Measurements from ENCODE around the gene RTL3.

RTL3 gene, protein sequence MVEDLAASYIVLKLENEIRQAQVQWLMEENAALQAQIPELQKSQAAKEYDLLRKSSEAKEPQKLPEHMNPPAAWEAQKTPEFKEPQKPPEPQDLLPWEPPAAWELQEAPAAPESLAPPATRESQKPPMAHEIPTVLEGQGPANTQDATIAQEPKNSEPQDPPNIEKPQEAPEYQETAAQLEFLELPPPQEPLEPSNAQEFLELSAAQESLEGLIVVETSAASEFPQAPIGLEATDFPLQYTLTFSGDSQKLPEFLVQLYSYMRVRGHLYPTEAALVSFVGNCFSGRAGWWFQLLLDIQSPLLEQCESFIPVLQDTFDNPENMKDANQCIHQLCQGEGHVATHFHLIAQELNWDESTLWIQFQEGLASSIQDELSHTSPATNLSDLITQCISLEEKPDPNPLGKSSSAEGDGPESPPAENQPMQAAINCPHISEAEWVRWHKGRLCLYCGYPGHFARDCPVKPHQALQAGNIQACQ

GRCh38 chrX:78658845-78659744 lies at the start of gene RTL3:
Gene RTL3, minus strand, starts transcription at chrX:78659328. Its CDS starts 908 bp downstream, at chrX:78658420.
- ChIA-PET POLR2A (no interaction called here), CTCF (interaction anchor here (1.0 kb wide), 1 partner anchor 10 kb away, joined by 3 read pairs; no protein-coding TSS in a partner anchor)
- DNase-seq (ENCODE audit: extremely low spot score), result no peak
- TF ChIP-seq, protein P1, sequence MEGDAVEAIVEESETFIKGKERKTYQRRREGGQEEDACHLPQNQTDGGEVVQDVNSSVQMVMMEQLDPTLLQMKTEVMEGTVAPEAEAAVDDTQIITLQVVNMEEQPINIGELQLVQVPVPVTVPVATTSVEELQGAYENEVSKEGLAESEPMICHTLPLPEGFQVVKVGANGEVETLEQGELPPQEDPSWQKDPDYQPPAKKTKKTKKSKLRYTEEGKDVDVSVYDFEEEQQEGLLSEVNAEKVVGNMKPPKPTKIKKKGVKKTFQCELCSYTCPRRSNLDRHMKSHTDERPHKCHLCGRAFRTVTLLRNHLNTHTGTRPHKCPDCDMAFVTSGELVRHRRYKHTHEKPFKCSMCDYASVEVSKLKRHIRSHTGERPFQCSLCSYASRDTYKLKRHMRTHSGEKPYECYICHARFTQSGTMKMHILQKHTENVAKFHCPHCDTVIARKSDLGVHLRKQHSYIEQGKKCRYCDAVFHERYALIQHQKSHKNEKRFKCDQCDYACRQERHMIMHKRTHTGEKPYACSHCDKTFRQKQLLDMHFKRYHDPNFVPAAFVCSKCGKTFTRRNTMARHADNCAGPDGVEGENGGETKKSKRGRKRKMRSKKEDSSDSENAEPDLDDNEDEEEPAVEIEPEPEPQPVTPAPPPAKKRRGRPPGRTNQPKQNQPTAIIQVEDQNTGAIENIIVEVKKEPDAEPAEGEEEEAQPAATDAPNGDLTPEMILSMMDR (IDR thresholded peaks at IDR 0.05; ENCODE audit: control extremely low read depth, extremely low read depth, low read depth, missing control alignments), result no peak

- DNase-seq (ENCODE audit: extremely low spot score), result no peak
- ChIA-PET POLR2A (no interaction called here), CTCF (interaction anchor here (0.9 to 1.7 kb wide), 2 partner anchors 20 to 145 kb away, joined by 3 to 4 read pairs; no protein-coding TSS in a partner anchor)
- TF ChIP-seq, protein P1 (IDR thresholded peaks at IDR 0.05; ENCODE audit: control extremely low read depth, extremely low read depth, low read depth, missing control alignments), result no peak
Measured at GRCh38 chrX:78708816-78709215, 49.7 kb upstream of the RTL3 start.

- TF ChIP-seq, protein P1 (IDR thresholded peaks at IDR 0.05; ENCODE audit: control extremely low read depth, extremely low read depth, low read depth, missing control alignments), result no peak
- peak; percentile 5 for DNase-seq (ENCODE audit: extremely low spot score)
- ChIA-PET POLR2A (no interaction called here), CTCF (interaction anchor here (0.9 to 1.7 kb wide), 2 partner anchors 20 to 145 kb away, joined by 3 to 4 read pairs; no protein-coding TSS in a partner anchor)
Measured at GRCh38 chrX:78708262-78708661, 49.1 kb upstream of the RTL3 start.

GRCh38 chrX:78706071-78706470 lies 46.9 kb upstream of the RTL3 start:
- ChIA-PET POLR2A (no interaction called here), CTCF (no interaction called here)
- TF ChIP-seq, protein P1 (IDR thresholded peaks at IDR 0.05; ENCODE audit: control extremely low read depth, extremely low read depth, low read depth, missing control alignments), result no peak
- DNase-seq (ENCODE audit: extremely low spot score), result no peak

DNA sequence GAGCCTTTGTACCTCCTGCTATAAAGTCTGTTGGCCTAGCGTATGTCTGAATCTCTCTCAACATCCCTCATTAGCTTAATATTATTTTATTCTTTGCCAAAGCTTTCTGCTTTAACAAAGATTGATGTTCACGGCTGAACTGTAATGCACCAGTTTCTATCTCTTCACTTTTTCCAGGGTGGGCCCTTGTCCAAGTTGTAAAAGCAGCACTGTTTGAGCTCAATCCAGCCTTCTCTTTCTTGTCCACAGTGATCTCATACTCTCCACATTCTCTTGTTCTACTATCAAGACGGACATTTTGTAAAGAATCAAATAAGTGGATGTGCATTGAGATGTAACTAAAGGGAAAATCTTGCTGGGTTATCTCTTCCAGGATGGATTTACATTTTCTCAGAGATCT lies 34.4 kb upstream of the RTL3 start:
- DNase-seq (ENCODE audit: extremely low spot score), result no peak
- ChIA-PET CTCF (interaction anchor here (1.1 kb wide), 1 partner anchor 12 kb away, joined by 3 read pairs; no protein-coding TSS in a partner anchor), POLR2A (no interaction called here)
- TF ChIP-seq, protein P1 (IDR thresholded peaks at IDR 0.05; ENCODE audit: control extremely low read depth, extremely low read depth, low read depth, missing control alignments), result no peak

DNA sequence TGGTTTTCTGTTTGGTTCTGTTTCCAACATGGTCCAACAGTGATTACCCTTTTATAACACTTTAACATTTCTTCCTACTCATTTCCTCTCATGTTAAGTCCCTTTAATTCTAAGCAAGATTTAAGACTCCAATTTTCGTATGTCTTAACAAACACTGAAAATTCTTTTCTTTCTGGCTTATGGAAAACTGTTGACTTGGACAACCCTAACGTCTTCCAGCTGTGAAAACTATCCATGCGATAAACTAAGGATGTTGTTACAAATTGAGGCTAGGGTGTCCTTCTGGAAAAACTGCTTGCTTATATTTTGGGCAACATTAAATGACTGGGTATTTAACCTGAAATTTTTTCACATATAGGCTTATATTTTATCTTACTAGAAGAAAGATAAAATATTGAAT lies 33.9 kb upstream of the RTL3 start:
- POLR2A ChIA-PET, result no interaction called here
- DNase-seq (ENCODE audit: extremely low spot score), result no peak
- TF ChIP-seq, protein P1 (IDR thresholded peaks at IDR 0.05; ENCODE audit: control extremely low read depth, extremely low read depth, low read depth, missing control alignments), result no peak
- CTCF ChIA-PET, result interaction anchor here (1.1 kb wide), 1 partner anchor 11 kb away, joined by 3 read pairs; no protein-coding TSS in a partner anchor

All from GM10248 (cell line).